Measurements from ENCODE around the gene DNM3. TPM values are rescaled to one million over a fixed set of nuclear protein-coding genes. Genes with fewer than 3 reads are reported as not detected.

The DNM3 gene
- total and polyA plus RNA-seq, 2 of the 8 experiments (the other 6 are each of a cell fraction or from before 2014, with no cell fraction given), result 2.0 to 8.5 TPM

DNA sequence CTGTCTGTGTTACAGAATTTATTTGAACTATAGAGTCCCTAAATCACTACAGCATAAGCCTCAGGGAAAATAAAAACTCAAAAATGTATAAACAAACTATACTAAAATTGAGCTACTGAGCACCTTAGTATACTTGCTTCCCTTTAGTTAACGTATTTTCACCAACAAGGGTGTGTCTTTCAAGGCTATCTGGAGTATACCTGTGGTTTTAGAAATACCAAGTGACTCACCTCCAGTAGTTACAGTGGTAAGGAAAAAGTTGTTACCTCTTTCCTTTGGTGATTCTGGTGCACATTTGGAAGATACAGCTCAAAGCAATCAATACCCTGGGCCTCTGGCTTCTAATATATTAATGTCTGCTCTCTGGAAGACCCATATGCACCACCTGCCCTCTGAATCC lies 511.1 kb downstream of the DNM3 start:
- CTCF ChIA-PET (ENCODE audit: partially characterized antibody), result interaction anchor here (0.7 to 1.1 kb wide), 3 partner anchors 14 to 262 kb away, joined by 3 read pairs; no protein-coding TSS in a partner anchor
- H3K79me2 ChIP-seq (ENCODE audit: control insufficient read depth in 1 of 2, insufficient read depth in 2 of 2, low read length in 2 of 2), result no peaks in the 10 kb centered on the region
- peak overlapping the region in 1 of 4 experiments; percentile 34; a peak in 1 of 7 replicates for H3K9ac ChIP-seq (replicated peaks in 1 of 4; ENCODE audit: extremely low read depth in 1 of 4, low read depth in 3 of 4, low read length in 3 of 4)
- no peak overlapping the region for H4K91ac ChIP-seq (replicated peaks; ENCODE audit: insufficient read length, low read length)
- no peak overlapping the region for H3K18ac ChIP-seq (ENCODE audit: extremely low read depth, low read length)
- no peaks in the 10 kb centered on the region for H3K79me1 ChIP-seq (ENCODE audit: low read depth, low read length)
- H3K4me1 ChIP-seq (replicated peaks in 1 of 4; ENCODE audit: control insufficient read depth in 3 of 4, insufficient read depth in 4 of 4, low read length in 3 of 4), result peaks cover 0 to 3% (median 1%) of the 10 kb centered on the region in 4 experiments; a peak in 1 of 7 replicates
- H3K4me3 ChIP-seq (ENCODE audit: extremely low read depth in 1 of 4, insufficient read depth in 2 of 4, low read depth in 3 of 4, low read length in 4 of 4), result no peak overlapping the region
- H2BK120ac ChIP-seq (replicated peaks; ENCODE audit: low read depth, low read length), result no peak overlapping the region
- H3K4ac ChIP-seq (replicated peaks; ENCODE audit: insufficient read length, low read depth, low read length), result no peak overlapping the region
- no peak overlapping the region for H3K27ac ChIP-seq (ENCODE audit: low read depth, low read length)
- H3K27me3 ChIP-seq (replicated peaks in 1 of 4; ENCODE audit: control insufficient read depth in 3 of 4, extremely low read depth in 1 of 4, insufficient read depth in 3 of 4, low read length in 3 of 4), result no peaks in the 10 kb centered on the region
- no peak overlapping the region for H2BK5ac ChIP-seq (ENCODE audit: low read depth, low read length)
- H3K14ac ChIP-seq (ENCODE audit: insufficient read length), result no peak overlapping the region
- H3K23me2 ChIP-seq (ENCODE audit: low read depth, low read length), result no peaks in the 10 kb centered on the region
- no peak overlapping the region for H3K23ac ChIP-seq (ENCODE audit: insufficient read length)
- no peaks in the 10 kb centered on the region for H3K36me3 ChIP-seq (ENCODE audit: control insufficient read depth in 2 of 4, insufficient read depth in 4 of 4, low read length in 3 of 4)
- no peak overlapping the region for H4K8ac ChIP-seq (ENCODE audit: extremely low read depth, insufficient read depth, low read length)
- H3K4me2 ChIP-seq (ENCODE audit: insufficient read depth in 1 of 2, low read depth in 2 of 2, low read length in 2 of 2), result no peak overlapping the region
- no peak overlapping the region for H2BK12ac ChIP-seq (ENCODE audit: low read depth, low read length)
- FAIRE-seq (no peak), DNase-seq (ENCODE audit: low read depth in 1 of 2, low spot score in 2 of 2) (no peak)
- POLR2A ChIA-PET (ENCODE audit: partially characterized antibody), result no interaction called here
- H4K20me1 ChIP-seq (replicated peaks in 1 of 2; ENCODE audit: control insufficient read depth in 1 of 2, insufficient read depth in 2 of 2, low read length in 2 of 2), result no peaks in the 10 kb centered on the region
- H2AK5ac ChIP-seq (ENCODE audit: low read depth, low read length), result no peak overlapping the region
- no peak overlapping the region for H2BK15ac ChIP-seq (ENCODE audit: low read length)
- no peak overlapping the region for H3K56ac ChIP-seq (replicated peaks; ENCODE audit: insufficient read length, low read depth, low read length)
- no peak overlapping the region for H2AFZ ChIP-seq (ENCODE audit: low read length)
- WGBS, 2 experiments (ENCODE audit: extremely low coverage in 1 of 2, insufficient coverage in 1 of 2, insufficient read length in 1 of 2, insufficient replicate concordance in 2 of 2, low coverage in 1 of 2, low lambda C conversion rate in 2 of 2, missing lambda C conversion rate in 1 of 2), result 88% methylated on average over 1 of the region's 1 CpG; no CpG with 5 or more reads in 1 of the 2 experiments
- H3K9me3 ChIP-seq (ENCODE audit: insufficient read depth in 2 of 2, low read depth in 1 of 2, low read length in 1 of 2), result no peaks in the 10 kb centered on the region; a peak in 1 of 4 replicates
- no peak overlapping the region for H2BK20ac ChIP-seq (ENCODE audit: low read length)
- H4K5ac ChIP-seq (ENCODE audit: insufficient read length, low read depth, low read length), result no peak overlapping the region
- TF ChIP-seq BACH1 (IDR thresholded peaks at IDR 0.05; ENCODE audit: low read length) (no peak), NANOG (IDR thresholded peaks at IDR 0.05; ENCODE audit: insufficient read depth, low read depth, low read length, poor library complexity, severe bottlenecking) (no peak), TEAD4 (IDR thresholded peaks at IDR 0.05; ENCODE audit: low read depth, low read length) (no peak), RFX5 (IDR thresholded peaks at IDR 0.05; ENCODE audit: borderline replicate concordance, low read depth, low read length) (no peak), SAP30 (IDR thresholded peaks at IDR 0.05; ENCODE audit: insufficient read depth, insufficient replicate concordance, low read length) (no peak), KDM1A (IDR thresholded peaks at IDR 0.05; ENCODE audit: borderline replicate concordance, low read length) (no peak), SP4 (IDR thresholded peaks at IDR 0.05; ENCODE audit: low read length) (no peak), CEBPB (IDR thresholded peaks at IDR 0.05; ENCODE audit: low read depth, low read length) (no peak), KDM4A (IDR thresholded peaks at IDR 0.05; ENCODE audit: low read depth, low read length, severe bottlenecking) (no peak), POLR2AphosphoS5 (IDR thresholded peaks at IDR 0.05; ENCODE audit: low read depth, low read length) (no peak), RXRA (IDR thresholded peaks at IDR 0.05; ENCODE audit: insufficient read depth, low read depth, low read length) (no peak)
- TF ChIP-seq, protein P1, sequence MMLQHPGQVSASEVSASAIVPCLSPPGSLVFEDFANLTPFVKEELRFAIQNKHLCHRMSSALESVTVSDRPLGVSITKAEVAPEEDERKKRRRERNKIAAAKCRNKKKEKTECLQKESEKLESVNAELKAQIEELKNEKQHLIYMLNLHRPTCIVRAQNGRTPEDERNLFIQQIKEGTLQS (IDR thresholded peaks at IDR 0.05; ENCODE audit: insufficient read depth, low read depth, low read length), result no peak
- TF ChIP-seq, protein P2, sequence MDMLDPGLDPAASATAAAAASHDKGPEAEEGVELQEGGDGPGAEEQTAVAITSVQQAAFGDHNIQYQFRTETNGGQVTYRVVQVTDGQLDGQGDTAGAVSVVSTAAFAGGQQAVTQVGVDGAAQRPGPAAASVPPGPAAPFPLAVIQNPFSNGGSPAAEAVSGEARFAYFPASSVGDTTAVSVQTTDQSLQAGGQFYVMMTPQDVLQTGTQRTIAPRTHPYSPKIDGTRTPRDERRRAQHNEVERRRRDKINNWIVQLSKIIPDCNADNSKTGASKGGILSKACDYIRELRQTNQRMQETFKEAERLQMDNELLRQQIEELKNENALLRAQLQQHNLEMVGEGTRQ (IDR thresholded peaks at IDR 0.05; ENCODE audit: low read length), result no peak

All from H1 (cell line).